Lung (tissue), 12 donors: ENCODE measurements around the gene RAB44. TPM values are rescaled to one million over a fixed set of nuclear protein-coding genes. Genes with fewer than 3 reads are reported as not detected.

Source experiments
- ATAC-seq: fragments of 200-7000 bp; cut with Tn5 transposase; one replicate; pipeline ENCODE4 v1.9.1; 2020; ENCODE audit warnings: moderate number of reproducible peaks; ENCODE audit not compliant: insufficient read depth, low FRiP score
- DNase-seq, 3 donors: peaks; one replicate each; pipeline ENCODE4 v3.0.0-alpha.2; 2013 to 2017
- H3K27ac ChIP-seq, 2 donors: one replicate each; pipeline ENCODE4 v1.5.1; 2013; ENCODE audit warnings: mild to moderate bottlenecking in 2 of 2, moderate library complexity in 2 of 2, control low read depth in 1 of 2, inconsistent platforms in 1 of 2, low read depth in 1 of 2, low read length in 1 of 2
- H3K27me3 ChIP-seq, 3 donors: one replicate each; pipeline ENCODE4 v1.5.1; 2013; ENCODE audit warnings: low read length in 2 of 3; ENCODE audit not compliant: control insufficient read depth in 3 of 3, insufficient read depth in 3 of 3
- H3K36me3 ChIP-seq, 4 donors: one replicate each; pipeline ENCODE4 v1.5.1; 2013; ENCODE audit warnings: low read length in 4 of 4, mild to moderate bottlenecking in 1 of 4, moderate library complexity in 1 of 4; ENCODE audit not compliant: control insufficient read depth in 4 of 4, insufficient read depth in 4 of 4
- H3K4me1 ChIP-seq, 5 donors: one replicate each; pipeline ENCODE4 v1.5.1; 2013; ENCODE audit warnings: low read length in 5 of 5, mild to moderate bottlenecking in 2 of 5, moderate library complexity in 1 of 5; ENCODE audit not compliant: control insufficient read depth in 5 of 5, insufficient read depth in 5 of 5
- H3K4me3 ChIP-seq: one replicate; pipeline ENCODE4 v1.5.1; 2013; ENCODE audit warnings: mild to moderate bottlenecking, control low read depth, moderate library complexity
- H3K9ac ChIP-seq, 2 donors: one replicate each; pipeline ENCODE4 v1.5.1; 2013; ENCODE audit warnings: low read length in 2 of 2, control low read depth in 1 of 2; ENCODE audit not compliant: insufficient read depth in 1 of 2
- H3K9me3 ChIP-seq, 4 donors: one replicate each; pipeline ENCODE4 v1.5.1; 2013; ENCODE audit warnings: low read length in 3 of 4, mild to moderate bottlenecking in 1 of 4, moderate library complexity in 1 of 4; ENCODE audit not compliant: control insufficient read depth in 4 of 4, insufficient read depth in 3 of 4
- WGBS, 2 donors: extraction: QIAGEN DNeasy Blood & Tissue Kit; methylation state at CpG; one replicate each; pipeline ENCODE4 v1.1.7; 2013; 5-methylcytosine and 5-hydroxymethylcytosine counted together
- polyA plus RNA-seq, 2 donors: library from polyadenylated mRNA; stranded (reverse); fragments of 200-250 nt; gene quantifications; one replicate each; pipeline ENCODE4 v1.2.1, GENCODE V29; 2013
- total RNA-seq, 2 donors: library from RNA; depleted of rRNA in 1 of 2; stranded (reverse); fragments of >200 nt in 1 of 2; gene quantifications; one replicate each; pipeline ENCODE4 v1.2.1, GENCODE V29; 2014 to 2021
- TF ChIP-seq, protein P1 (sequence below): IDR thresholded peaks from 2 replicates; pipeline ENCODE4 v1.5.1; 2012; ENCODE audit warnings: mild to moderate bottlenecking; ENCODE audit errors: control extremely low read depth, extremely low read depth
- donor health status: control.
- donor health status: control.
- donor health status: Bipolar disorder and iron deficiency.
- donor health status: healthy.
- donor health status: DM: yes; HTN: yes; CAD: no.

The RAB44 gene
- total and polyA plus RNA-seq, 4 donors, result 0.26 to 1.5 (median 0.91) TPM

DNA sequence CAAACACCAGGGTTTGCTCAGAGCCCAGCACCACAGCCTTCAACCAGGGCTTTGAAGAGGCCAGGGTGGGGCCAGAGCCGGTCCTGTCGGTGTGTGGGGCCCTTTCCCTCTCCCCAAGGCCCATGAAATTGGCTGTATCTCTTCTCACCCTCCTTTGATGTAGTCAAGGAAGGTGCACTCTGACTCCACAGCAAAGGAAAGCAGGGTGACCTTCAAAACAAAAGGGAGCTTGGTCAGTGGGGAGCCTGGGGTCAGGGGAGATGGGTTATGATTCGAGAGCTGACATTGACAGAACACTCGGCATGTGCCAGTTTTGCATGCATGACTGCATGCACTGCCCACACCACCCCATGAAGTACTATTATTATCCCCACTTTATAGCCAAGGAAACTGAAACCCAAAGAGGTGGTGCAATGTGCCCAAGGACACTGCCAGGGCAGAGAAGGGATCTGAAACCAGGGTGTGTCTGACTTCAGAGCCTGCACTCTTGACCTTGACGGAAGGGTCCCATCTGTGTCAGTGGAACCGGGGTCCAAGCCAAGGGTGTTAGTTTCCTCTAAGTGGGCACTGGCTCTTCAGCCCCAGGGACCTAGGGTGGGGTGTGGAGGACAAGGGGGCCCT, 55.4 kb downstream of the RAB44 start:
- Histone ChIP-seq H3K9me3 (peaks cover 0 to 11% (median 3%) of the 10 kb centered on the region in 4 donors), H3K4me1 (no peaks in the 10 kb centered on the region), H3K4me3 (no peak overlapping the region), H3K27me3 (no peaks in the 10 kb centered on the region), H3K27ac (no peak overlapping the region), H3K36me3 (no peaks in the 10 kb centered on the region), H3K9ac (no peak overlapping the region)
- 68 to 72% methylated on average over 6 of the region's 6 CpGs for WGBS, 2 donors
- TF ChIP-seq, protein P1, sequence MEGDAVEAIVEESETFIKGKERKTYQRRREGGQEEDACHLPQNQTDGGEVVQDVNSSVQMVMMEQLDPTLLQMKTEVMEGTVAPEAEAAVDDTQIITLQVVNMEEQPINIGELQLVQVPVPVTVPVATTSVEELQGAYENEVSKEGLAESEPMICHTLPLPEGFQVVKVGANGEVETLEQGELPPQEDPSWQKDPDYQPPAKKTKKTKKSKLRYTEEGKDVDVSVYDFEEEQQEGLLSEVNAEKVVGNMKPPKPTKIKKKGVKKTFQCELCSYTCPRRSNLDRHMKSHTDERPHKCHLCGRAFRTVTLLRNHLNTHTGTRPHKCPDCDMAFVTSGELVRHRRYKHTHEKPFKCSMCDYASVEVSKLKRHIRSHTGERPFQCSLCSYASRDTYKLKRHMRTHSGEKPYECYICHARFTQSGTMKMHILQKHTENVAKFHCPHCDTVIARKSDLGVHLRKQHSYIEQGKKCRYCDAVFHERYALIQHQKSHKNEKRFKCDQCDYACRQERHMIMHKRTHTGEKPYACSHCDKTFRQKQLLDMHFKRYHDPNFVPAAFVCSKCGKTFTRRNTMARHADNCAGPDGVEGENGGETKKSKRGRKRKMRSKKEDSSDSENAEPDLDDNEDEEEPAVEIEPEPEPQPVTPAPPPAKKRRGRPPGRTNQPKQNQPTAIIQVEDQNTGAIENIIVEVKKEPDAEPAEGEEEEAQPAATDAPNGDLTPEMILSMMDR, result no peak
- peak; percentile 49 for ATAC-seq
- DNase-seq, result no peak

DNA sequence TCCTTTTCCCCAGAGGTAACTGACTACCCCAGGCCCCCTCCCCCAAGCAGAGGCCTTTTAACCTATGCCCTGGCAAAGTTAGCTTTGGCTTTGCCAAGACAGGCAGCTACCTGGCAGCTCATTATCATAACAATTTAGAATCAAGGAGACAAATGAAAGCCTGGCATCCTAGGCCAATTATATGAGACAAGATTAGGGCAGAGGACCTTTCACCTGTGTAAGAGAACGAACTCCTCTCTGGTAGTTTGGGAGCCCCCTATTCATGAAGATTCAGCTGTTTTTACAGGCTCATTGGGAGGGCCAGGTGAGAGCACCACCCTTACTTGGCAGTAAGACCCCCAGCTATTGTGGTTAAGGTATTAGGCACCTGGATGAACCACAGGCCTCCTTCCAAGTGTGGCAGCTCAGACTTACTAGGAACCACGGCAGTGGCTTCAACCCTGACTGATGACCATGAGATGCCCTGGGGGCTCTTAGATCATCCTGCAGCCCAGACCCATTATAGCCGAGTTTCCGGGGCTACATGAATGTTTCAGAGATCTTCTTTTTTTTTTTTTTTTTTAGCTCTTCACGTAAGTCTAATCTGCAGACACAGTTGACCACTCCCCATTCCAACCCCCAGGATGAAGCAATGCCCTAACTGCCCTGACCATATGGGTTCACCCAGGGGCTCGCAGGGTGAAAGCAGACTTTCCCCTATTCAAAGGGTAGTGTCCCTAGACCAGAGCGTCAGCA, 56.2 kb downstream of the RAB44 start:
- no peak overlapping the region for H3K4me3 ChIP-seq
- WGBS, 2 donors, result 72 to 82% methylated on average over 7 of the region's 7 CpGs
- TF ChIP-seq, protein P1, result no peak
- H3K9me3 ChIP-seq, result peaks cover 0 to 7% (median under 1%) of the 10 kb centered on the region in 4 donors
- no peaks in the 10 kb centered on the region for H3K36me3 ChIP-seq
- ATAC-seq (no peak), DNase-seq (no peak)
- H3K27me3 ChIP-seq, result no peaks in the 10 kb centered on the region
- no peak overlapping the region for H3K27ac ChIP-seq
- no peaks in the 10 kb centered on the region for H3K4me1 ChIP-seq
- no peak overlapping the region for H3K9ac ChIP-seq

DNA sequence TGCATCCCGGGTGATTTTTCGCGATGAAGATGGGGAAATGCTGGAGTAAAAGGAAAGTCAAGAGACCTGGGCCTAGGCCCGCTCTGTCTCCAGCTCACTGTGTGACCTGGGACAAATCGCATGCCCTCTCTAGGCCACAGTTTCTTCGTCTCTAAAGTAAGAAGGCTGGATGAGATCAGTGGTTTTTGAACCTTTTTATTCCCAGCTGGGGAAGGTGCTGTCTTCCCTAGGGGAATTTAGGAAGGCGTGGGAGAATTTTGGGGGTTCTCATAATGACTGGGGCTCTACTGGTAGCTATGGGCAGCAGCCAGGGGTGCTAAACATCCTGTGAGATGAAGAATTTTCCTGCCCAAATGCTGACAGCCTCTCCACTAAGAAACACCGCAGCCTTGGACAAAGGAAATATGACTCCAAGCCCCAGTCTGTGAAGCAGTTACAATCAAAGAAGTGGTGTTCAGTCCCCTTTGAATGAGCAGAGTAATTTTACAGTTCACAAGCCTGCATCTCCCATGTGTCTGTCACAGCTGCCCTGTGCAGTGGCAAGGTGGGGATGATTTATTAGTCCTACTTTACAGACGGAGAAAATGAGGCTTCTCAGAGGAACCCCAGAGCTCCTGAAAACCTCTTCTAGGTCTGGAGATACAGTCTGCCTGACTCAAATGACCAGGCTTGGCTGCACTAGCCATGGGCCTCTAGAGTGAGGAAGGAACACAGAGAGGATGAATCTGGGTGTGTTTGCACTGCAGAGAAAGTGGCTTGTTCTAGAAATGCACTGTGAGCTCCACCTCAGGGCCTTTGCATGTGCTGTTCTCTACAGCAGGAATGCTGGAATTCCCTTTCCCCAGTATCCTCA, 57.2 kb downstream of the RAB44 start:
- Histone ChIP-seq H3K4me3 (no peak overlapping the region), H3K27me3 (no peaks in the 10 kb centered on the region), H3K27ac (no peak overlapping the region), H3K36me3 (no peaks in the 10 kb centered on the region), H3K9ac (no peak overlapping the region), H3K4me1 (peaks cover 0 to 3% (median 0%) of the 10 kb centered on the region in 5 donors), H3K9me3 (peaks cover 0 to 6% (median 0%) of the 10 kb centered on the region in 4 donors)
- no peak for DNase-seq
- 93 to 95% methylated on average over 9 of the region's 9 CpGs for WGBS, 2 donors
- ATAC-seq, result no peak
- TF ChIP-seq, protein P1, result no peak
